Loucy (cell line): ENCODE data around the gene SESN3.
"Not testable (repeated sequence)": the region's sequence is repeated elsewhere in the genome, so short reads cannot be mapped to it uniquely, and the experiment has no call there.

Experiments used
- H2AFZ ChIP-seq: fragments of 200-600 bp; sonication (generic); 2 replicates; pipeline ENCODE4 v1.6.0; 2016; ENCODE audit warnings: antibody characterized with exemption, mild to moderate bottlenecking, low read length, moderate library complexity
- H3F3A ChIP-seq: fragments of 200-600 bp; 2 replicates; pipeline ENCODE4 v1.6.0; 2016; ENCODE audit warnings: antibody characterized with exemption, low read depth, mild to moderate bottlenecking
- H3K27me3 ChIP-seq: fragments of 200-600 bp; sonication (generic); 2 replicates; pipeline ENCODE4 v1.6.1; 2014; ENCODE audit warnings: low read length, mild to moderate bottlenecking; ENCODE audit not compliant: insufficient read depth, poor library complexity, severe bottlenecking
- H3K36me3 ChIP-seq: fragments of 200-600 bp; sonication (generic); 2 replicates; pipeline ENCODE4 v1.6.1; 2016; ENCODE audit warnings: low read length; ENCODE audit not compliant: insufficient read depth
- H3K4me1 ChIP-seq: fragments of 200-600 bp; sonication (generic); 2 replicates; pipeline ENCODE4 v1.5.1; 2014; ENCODE audit warnings: low read length, mild to moderate bottlenecking; ENCODE audit not compliant: insufficient read depth, poor library complexity, severe bottlenecking
- H3K4me2 ChIP-seq: fragments of 200-600 bp; sonication (generic); 2 replicates; pipeline ENCODE4 v1.6.0; 2014; ENCODE audit warnings: antibody characterized with exemption, low read length, low read depth, mild to moderate bottlenecking; ENCODE audit not compliant: poor library complexity, severe bottlenecking
- H3K4me3 ChIP-seq: fragments of 200-600 bp; sonication (generic); 2 replicates; pipeline ENCODE4 v1.5.1; 2014; ENCODE audit warnings: low read length, mild to moderate bottlenecking, mixed read lengths; ENCODE audit not compliant: poor library complexity, severe bottlenecking
- H3K79me2 ChIP-seq: fragments of 200-600 bp; sonication (generic); 2 replicates; pipeline ENCODE4 v1.6.1; 2014; ENCODE audit warnings: low read length; ENCODE audit not compliant: insufficient read depth
- H3K9ac ChIP-seq: fragments of 200-600 bp; sonication (generic); 2 replicates; pipeline ENCODE4 v1.6.0; 2014; ENCODE audit warnings: mild to moderate bottlenecking, low read depth, low read length, moderate library complexity; ENCODE audit not compliant: poor library complexity, severe bottlenecking
- H3K9me2 ChIP-seq: fragments of 200-600 bp; sonication (generic); replicated peaks from 2 replicates; pipeline ENCODE4 v1.6.1; 2016; ENCODE audit warnings: low read depth, low read length, mixed read lengths
- H3K9me3 ChIP-seq: fragments of 200-600 bp; sonication (generic); 2 replicates; pipeline ENCODE4 v1.6.1; 2014; ENCODE audit warnings: mild to moderate bottlenecking, antibody characterized with exemption, low read length, low read depth; ENCODE audit not compliant: insufficient read depth
- H4K20me1 ChIP-seq: fragments of 200-600 bp; sonication (generic); 2 replicates; pipeline ENCODE4 v1.6.0; 2014; ENCODE audit warnings: antibody characterized with exemption, low read length, mild to moderate bottlenecking; ENCODE audit not compliant: insufficient read depth, poor library complexity, severe bottlenecking
- EZH2phosphoT487 ChIP-seq: fragments of 200-600 bp; IDR thresholded peaks from 2 replicates; pipeline ENCODE4 v1.6.1; 2018; ENCODE audit warnings: antibody characterized with exemption, mild to moderate bottlenecking, moderate library complexity, borderline replicate concordance
- TF ChIP-seq, protein P1 (sequence below): fragments of 200-600 bp; sonication (generic); conservative IDR thresholded peaks from 2 replicates; pipeline ENCODE4 v1.5.1; 2014; ENCODE audit warnings: mild to moderate bottlenecking, antibody characterized with exemption, low read length

Gene SESN3

GRCh38 chr11:95137299-95137698 is 93.7 kb downstream of the SESN3 start:
- Histone ChIP-seq H3K9ac (no peak overlapping the region), H3F3A (no peaks in the 10 kb centered on the region), H3K4me2 (no peak overlapping the region), H3K9me3 (no peaks in the 10 kb centered on the region), H3K9me2 (no peaks in the 10 kb centered on the region), H2AFZ (no peak overlapping the region), H3K36me3 (peaks cover 4% of the 10 kb centered on the region; the same call in 1 of the 2 replicates), H3K79me2 (no peaks in the 10 kb centered on the region), H4K20me1 (no peaks in the 10 kb centered on the region), H3K27me3 (no peaks in the 10 kb centered on the region), H3K4me3 (no peak overlapping the region), H3K4me1 (peaks cover 17% of the 10 kb centered on the region)
- TF ChIP-seq, protein P1, sequence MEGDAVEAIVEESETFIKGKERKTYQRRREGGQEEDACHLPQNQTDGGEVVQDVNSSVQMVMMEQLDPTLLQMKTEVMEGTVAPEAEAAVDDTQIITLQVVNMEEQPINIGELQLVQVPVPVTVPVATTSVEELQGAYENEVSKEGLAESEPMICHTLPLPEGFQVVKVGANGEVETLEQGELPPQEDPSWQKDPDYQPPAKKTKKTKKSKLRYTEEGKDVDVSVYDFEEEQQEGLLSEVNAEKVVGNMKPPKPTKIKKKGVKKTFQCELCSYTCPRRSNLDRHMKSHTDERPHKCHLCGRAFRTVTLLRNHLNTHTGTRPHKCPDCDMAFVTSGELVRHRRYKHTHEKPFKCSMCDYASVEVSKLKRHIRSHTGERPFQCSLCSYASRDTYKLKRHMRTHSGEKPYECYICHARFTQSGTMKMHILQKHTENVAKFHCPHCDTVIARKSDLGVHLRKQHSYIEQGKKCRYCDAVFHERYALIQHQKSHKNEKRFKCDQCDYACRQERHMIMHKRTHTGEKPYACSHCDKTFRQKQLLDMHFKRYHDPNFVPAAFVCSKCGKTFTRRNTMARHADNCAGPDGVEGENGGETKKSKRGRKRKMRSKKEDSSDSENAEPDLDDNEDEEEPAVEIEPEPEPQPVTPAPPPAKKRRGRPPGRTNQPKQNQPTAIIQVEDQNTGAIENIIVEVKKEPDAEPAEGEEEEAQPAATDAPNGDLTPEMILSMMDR, result no peak
- no peak for TF ChIP-seq EZH2phosphoT487

- H3K79me2 ChIP-seq, H3K4me2 ChIP-seq: not testable (repeated sequence)
Measured at GRCh38 chr11:95136747-95137146, 94.3 kb downstream of the SESN3 start.

DNA sequence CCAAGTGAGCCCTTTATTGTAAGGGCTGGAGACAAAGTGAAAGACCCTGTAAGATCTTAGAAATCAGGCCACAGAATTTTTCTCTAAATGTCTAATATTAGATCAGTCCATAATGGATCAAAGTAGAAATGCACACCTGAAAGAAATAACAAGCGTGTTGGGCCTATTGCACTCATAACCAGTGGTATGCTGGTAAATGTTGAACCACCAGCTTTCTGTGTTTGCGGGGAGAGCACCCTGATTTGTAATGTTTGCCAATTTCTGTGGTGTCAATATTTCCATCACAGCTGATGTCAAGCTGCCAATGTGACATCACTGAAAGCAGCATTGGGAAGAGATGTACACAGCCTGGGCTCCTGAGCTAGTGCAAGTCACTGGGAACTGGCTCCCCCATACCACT is 95.1 kb downstream of the SESN3 start:
- Histone ChIP-seq H3K9me2 (no peaks in the 10 kb centered on the region), H3K4me2 (no peak overlapping the region), H2AFZ (no peak overlapping the region), H3K9me3 (no peaks in the 10 kb centered on the region), H3K27me3 (no peaks in the 10 kb centered on the region), H4K20me1 (no peaks in the 10 kb centered on the region), H3K36me3 (peaks cover 10% of the 10 kb centered on the region), H3K79me2 (no peaks in the 10 kb centered on the region), H3K4me3 (no peak overlapping the region), H3F3A (no peaks in the 10 kb centered on the region), H3K9ac (no peak overlapping the region), H3K4me1 (peaks cover 17% of the 10 kb centered on the region)
- TF ChIP-seq, protein P1, result no peak
- no peak for TF ChIP-seq EZH2phosphoT487

More at GRCh38 chr11:95136747-95137146, 94.3 kb downstream of the SESN3 start:
- not testable (repeated sequence) for H3F3A ChIP-seq, H2AFZ ChIP-seq, H3K36me3 ChIP-seq, H3K4me3 ChIP-seq, H3K9me2 ChIP-seq, H4K20me1 ChIP-seq, H3K9ac ChIP-seq, H3K9me3 ChIP-seq, H3K27me3 ChIP-seq
- peaks cover 17% of the 10 kb centered on the region for H3K4me1 ChIP-seq

- H3K9me2 ChIP-seq, result no peaks in the 10 kb centered on the region
- H3K36me3 ChIP-seq, result peaks cover 10% of the 10 kb centered on the region
- H3K9ac ChIP-seq, result no peak overlapping the region
- H3K4me2 ChIP-seq, result no peak overlapping the region
- TF ChIP-seq, protein P1, result no peak
- TF ChIP-seq EZH2phosphoT487, result no peak
- no peak overlapping the region for H3K4me3 ChIP-seq
- H2AFZ ChIP-seq, result no peak overlapping the region
- H3K9me3 ChIP-seq, result no peaks in the 10 kb centered on the region
- H3K27me3 ChIP-seq, result no peaks in the 10 kb centered on the region
- peaks cover 17% of the 10 kb centered on the region for H3K4me1 ChIP-seq
- H4K20me1 ChIP-seq, result no peaks in the 10 kb centered on the region
- no peaks in the 10 kb centered on the region for H3K79me2 ChIP-seq
- H3F3A ChIP-seq, result no peaks in the 10 kb centered on the region
Measured at GRCh38 chr11:95135155-95135554, 95.8 kb downstream of the SESN3 start.
